ENCODE data around the gene PRKAG3. TPM values are rescaled to one million over a fixed set of nuclear protein-coding genes. Genes with fewer than 3 reads are reported as not detected.

The PRKAG3 gene
- total RNA-seq, 4 donors from 2014 or later, result not detected

DNA sequence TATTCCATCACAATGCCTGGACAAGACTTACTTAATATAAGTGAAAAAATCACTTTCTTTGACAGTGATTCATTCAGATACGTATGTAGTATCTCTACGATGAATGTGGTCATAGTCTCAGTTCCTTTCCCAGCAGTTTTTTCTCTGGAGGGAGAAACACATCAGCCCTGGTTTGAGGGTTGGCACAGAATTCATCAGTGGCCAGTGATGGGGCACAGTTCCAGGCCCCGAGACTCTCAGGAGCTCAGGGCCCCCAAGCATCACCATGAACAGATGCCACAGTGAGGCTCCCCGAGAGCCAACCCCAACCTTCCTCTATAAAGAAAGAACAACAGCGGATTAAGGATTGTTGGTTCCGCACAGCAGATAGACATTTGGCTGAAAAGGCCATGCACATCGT is 12.5 kb downstream of the PRKAG3 start:
- TF ChIP-seq, protein P1, sequence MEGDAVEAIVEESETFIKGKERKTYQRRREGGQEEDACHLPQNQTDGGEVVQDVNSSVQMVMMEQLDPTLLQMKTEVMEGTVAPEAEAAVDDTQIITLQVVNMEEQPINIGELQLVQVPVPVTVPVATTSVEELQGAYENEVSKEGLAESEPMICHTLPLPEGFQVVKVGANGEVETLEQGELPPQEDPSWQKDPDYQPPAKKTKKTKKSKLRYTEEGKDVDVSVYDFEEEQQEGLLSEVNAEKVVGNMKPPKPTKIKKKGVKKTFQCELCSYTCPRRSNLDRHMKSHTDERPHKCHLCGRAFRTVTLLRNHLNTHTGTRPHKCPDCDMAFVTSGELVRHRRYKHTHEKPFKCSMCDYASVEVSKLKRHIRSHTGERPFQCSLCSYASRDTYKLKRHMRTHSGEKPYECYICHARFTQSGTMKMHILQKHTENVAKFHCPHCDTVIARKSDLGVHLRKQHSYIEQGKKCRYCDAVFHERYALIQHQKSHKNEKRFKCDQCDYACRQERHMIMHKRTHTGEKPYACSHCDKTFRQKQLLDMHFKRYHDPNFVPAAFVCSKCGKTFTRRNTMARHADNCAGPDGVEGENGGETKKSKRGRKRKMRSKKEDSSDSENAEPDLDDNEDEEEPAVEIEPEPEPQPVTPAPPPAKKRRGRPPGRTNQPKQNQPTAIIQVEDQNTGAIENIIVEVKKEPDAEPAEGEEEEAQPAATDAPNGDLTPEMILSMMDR (IDR thresholded peaks at IDR 0.05; ENCODE audit: low read depth), result no peak

DNA sequence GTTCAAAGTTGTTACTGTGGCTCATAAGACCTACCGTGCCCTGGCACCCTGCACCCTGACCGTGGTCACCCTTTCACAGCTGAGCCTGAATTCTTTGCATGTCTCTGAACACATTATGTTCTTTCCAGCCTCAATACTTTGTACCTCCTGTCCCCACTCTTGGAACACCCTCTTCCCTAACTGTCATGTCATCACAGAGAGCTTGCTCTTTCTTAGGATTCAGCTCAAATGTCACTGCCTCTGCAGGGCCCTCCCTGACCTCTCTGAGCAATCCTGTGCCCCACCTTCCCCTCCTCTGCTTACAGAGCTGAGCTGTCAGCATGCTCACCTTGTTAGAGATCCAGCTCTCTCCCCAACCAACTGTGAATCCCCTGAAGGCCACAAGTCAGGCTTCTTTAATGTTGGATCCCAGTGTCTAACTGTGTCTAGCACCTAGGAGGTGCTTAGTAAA is 15.0 kb downstream of the PRKAG3 start:
- TF ChIP-seq, protein P1 (IDR thresholded peaks at IDR 0.05; ENCODE audit: low read depth), result no peak

DNA sequence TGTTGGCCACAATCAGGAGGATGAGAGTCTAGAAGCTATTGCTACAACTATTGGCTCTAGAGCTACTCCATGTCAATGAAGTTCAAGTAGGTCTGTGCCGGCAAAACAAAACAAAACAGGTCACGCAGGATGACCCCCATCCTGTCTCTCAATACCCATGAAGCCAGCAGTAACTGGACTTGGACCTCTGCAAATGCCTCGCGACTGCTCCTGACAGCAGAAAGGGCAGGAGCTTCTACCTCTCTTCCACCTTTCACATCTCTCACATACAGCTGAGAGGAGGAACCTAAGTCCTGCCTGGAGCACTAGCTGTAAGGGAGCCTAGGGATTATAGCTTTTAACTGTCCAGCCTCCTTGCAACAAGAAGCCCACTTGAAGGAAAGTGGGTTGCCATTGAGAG is 16.0 kb downstream of the PRKAG3 start:
- TF ChIP-seq, protein P1 (IDR thresholded peaks at IDR 0.05; ENCODE audit: low read depth), result no peak

DNA sequence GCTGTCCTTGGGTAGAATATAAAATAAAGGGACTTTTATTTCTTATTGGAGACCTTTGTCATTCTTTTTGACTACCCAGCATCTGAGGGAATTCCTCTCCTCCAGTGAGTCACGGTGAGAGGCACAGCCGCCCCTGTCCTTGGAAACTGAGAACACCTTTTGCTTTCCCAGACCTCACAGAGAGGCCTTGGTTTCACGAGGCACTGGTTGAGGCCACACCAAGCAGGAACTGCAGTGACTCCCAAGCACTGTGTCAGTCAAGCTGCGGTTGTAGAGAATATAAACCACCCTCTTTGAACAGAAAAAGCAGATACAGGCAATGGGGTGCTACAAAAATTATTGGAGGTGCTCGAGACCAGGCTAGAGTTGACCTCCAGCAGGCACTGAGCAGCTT is 16.4 kb downstream of the PRKAG3 start:
- TF ChIP-seq, protein P1 (IDR thresholded peaks at IDR 0.05; ENCODE audit: low read depth), result no peak

DNA sequence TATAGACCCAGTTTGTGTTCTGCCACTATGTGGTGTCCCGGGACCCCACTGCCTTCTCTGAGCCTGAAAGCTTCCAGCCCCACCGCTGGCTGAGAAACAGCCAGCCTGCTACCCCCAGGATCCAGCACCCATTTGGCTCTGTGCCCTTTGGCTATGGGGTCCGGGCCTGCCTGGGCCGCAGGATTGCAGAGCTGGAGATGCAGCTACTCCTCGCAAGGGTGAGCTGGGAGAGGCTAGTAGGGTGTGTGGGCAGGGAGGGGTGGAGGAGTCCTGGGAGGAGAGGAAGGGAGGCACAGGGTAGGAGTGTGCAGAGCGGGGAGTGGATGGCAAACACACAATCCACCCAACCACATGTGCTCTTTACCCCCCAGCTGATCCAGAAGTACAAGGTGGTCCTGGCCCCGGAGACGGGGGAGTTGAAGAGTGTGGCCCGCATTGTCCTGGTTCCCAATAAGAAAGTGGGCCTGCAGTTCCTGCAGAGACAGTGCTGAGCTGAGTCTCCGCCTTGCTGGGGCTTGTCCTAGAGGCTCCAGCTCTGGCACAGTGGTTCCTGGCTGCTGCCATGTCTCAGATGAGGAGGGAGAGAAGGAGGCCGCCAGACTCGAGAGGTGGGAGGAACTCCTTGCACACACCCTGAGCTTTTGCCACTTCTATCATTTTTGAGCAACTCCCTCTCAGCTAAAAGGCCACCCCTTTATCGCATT is 16.9 kb downstream of the PRKAG3 start:
- TF ChIP-seq, protein P1 (IDR thresholded peaks at IDR 0.05; ENCODE audit: low read depth), result no peak

DNA sequence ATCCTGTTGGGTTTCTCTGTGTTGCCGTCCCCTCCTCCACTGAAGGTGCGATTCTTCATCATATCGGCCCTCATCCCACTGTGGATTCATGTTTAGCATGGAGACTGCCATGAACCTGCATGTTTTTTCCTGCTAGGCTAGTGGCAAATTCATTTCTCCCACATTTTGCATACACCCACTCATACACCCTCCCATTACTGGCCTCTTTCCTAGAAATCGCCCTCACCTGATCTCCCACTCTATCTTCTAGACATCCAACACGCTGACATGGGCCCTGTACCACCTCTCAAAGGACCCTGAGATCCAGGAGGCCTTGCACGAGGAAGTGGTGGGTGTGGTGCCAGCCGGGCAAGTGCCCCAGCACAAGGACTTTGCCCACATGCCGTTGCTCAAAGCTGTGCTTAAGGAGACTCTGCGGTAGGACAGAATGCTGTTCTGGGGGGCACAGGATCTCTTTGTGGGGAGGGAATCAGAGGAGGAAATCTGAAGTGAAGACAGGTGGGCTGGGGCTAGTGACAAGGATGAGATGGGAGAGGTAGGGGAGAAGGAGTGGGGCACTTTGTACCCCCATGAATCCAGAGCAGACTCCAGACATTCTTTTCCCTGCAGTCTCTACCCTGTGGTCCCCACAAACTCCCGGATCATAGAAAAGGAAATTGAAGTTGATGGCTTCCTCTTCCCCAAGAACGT is 17.7 kb downstream of the PRKAG3 start:
- TF ChIP-seq, protein P1 (IDR thresholded peaks at IDR 0.05; ENCODE audit: low read depth), result no peak

DNA sequence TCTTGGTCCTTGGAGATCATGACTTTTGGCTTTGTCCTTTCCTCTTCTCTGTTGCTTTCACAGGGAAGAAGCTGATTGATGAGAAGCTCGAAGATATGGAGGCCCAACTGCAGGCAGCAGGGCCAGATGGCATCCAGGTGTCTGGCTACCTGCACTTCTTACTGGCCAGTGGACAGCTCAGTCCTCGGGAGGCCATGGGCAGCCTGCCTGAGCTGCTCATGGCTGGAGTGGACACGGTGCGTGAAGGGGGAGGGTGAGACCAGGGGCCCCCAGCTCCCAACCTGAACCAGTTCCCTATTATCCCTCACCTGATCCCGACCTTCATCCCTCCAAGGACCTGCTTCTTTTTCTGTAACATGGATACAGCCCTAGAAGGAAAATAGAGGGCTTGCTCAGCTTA is 18.7 kb downstream of the PRKAG3 start:
- TF ChIP-seq, protein P1 (IDR thresholded peaks at IDR 0.05; ENCODE audit: low read depth), result no peak

Measured in subcutaneous adipose tissue (tissue), 4 donors.